Coronary artery (tissue), 2 donors: ENCODE measurements around the gene CAP2.

ENCODE experiments used
- DNase-seq: peaks from one replicate; pipeline ENCODE4 v3.0.0-alpha.2; 2017; ENCODE audit warnings: low spot score
- H3K27ac ChIP-seq, 2 donors: fragments of 200-600 bp; sonication (generic); one replicate each; pipeline ENCODE4 v1.5.1; 2016 to 2019
- H3K4me3 ChIP-seq: fragments of 200-600 bp; sonication (generic); 2 replicates; pipeline ENCODE4 v1.5.1; 2016; ENCODE audit warnings: mild to moderate bottlenecking, moderate library complexity
- TF ChIP-seq, protein P1 (sequence below): fragments of 200-600 bp; sonication (generic); IDR thresholded peaks from one replicate; pipeline ENCODE4 v1.5.1; 2019; ENCODE audit warnings: antibody characterized with exemption

The CAP2 gene

DNA sequence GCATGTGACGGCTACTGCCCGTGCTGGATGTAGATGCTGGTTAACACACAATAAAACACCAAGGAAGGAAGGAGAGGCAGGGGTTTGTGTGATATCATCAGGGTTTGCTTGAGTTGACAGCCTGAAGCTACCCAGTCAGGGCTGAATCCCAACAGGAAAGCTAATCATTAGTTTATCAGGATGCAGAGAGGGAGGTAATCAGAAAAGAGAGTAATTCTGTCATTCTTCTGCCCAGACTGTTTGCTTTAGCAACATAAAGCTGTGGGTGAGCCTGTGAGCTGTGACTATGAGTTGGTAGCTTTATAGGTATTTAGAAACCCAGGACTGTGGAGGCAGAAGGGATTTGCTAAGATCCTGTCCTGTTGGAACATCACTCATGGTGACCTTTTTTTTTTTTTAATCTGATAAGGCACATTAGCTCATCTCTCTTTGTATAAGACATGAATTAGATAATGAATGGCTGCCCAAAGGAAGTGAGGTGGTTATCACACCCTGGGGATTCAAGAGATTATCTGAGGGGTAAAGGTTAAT, 79.3 kb downstream of the CAP2 start:
- TF ChIP-seq, protein P1, sequence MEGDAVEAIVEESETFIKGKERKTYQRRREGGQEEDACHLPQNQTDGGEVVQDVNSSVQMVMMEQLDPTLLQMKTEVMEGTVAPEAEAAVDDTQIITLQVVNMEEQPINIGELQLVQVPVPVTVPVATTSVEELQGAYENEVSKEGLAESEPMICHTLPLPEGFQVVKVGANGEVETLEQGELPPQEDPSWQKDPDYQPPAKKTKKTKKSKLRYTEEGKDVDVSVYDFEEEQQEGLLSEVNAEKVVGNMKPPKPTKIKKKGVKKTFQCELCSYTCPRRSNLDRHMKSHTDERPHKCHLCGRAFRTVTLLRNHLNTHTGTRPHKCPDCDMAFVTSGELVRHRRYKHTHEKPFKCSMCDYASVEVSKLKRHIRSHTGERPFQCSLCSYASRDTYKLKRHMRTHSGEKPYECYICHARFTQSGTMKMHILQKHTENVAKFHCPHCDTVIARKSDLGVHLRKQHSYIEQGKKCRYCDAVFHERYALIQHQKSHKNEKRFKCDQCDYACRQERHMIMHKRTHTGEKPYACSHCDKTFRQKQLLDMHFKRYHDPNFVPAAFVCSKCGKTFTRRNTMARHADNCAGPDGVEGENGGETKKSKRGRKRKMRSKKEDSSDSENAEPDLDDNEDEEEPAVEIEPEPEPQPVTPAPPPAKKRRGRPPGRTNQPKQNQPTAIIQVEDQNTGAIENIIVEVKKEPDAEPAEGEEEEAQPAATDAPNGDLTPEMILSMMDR: no peak
- peak overlapping the region; percentile 62 to 71 for H3K27ac ChIP-seq
- no peak overlapping the region for H3K4me3 ChIP-seq
- no peak for DNase-seq

DNA sequence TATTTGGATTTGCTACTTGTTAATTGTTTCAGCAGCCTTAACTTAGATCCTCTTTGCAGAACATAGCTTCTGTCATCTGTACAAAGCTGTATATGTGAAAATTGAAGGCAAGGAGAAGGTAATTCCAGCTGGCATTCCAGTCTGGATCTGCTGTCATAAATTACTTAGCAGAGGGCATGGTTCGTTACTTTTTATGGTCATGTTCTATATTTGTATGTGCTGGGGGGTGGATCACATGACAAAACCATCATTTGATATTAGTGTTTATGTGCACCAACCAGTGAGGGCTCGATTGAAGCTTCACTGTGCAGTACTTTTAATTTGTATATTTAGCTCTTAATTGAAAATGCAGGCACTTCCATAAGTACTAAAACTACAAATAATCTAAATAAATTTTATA, 80.2 kb downstream of the CAP2 start:
- no peak overlapping the region for H3K4me3 ChIP-seq
- DNase-seq: no peak
- H3K27ac ChIP-seq: peak overlapping the region; percentile 62 to 71
- TF ChIP-seq, protein P1: no peak

DNA sequence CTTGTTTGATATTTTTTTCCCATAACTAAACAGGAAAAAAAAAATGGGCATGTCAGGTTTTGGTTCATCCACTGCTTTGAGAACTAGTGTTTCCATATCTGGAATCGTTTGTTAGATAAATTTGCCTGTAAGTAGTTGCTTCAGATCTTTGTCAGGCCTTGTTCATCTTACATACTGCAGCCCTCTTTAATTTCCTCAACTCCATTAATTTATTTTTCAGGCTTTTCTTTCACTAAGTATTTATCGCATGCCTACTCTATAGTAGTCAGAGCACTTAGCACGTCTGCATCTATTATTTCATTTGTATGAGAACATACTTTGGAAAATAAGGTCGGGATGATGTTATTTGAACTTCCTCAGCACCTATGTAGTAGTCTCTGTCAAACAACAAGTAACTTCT, 80.9 kb downstream of the CAP2 start:
- TF ChIP-seq, protein P1: no peak
- no peak for DNase-seq

DNA sequence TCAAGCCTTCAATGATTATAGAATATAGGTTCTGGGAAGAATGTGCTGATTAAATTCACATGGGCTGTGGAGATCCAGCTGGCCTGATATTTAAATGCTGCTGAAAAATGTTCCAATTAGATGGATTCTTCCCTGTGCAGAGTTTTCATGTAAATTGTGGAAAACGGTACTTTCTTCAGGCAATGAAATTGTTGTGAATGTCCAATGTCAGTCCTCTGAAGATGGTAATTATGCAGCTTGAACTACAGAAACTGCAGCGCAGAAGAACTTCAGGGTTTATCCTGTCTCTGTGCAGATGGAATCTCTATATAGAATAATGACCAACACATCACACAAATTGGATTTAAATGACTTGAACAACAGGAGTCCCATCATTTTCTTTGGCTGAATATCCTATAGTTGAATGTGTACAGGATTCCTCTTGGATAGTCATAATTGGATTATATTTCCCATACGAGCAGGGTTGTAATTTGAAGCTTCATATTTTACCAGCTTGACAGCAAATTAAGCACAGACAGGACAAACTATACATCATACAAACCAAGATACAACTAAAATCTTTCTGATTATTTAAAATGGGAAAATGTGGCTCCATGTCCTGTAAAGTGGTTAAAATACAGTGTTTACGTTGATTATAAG, 82.3 kb downstream of the CAP2 start:
- no peak for DNase-seq
- TF ChIP-seq, protein P1: no peak
- H3K4me3 ChIP-seq: no peak overlapping the region
- no peak overlapping the region for H3K27ac ChIP-seq

More for the DNA sequence above, 80.9 kb downstream of the CAP2 start:
- H3K4me3 ChIP-seq: no peak overlapping the region
- H3K27ac ChIP-seq: peak overlapping the region in 1 of 2 donors; percentile 62

DNA sequence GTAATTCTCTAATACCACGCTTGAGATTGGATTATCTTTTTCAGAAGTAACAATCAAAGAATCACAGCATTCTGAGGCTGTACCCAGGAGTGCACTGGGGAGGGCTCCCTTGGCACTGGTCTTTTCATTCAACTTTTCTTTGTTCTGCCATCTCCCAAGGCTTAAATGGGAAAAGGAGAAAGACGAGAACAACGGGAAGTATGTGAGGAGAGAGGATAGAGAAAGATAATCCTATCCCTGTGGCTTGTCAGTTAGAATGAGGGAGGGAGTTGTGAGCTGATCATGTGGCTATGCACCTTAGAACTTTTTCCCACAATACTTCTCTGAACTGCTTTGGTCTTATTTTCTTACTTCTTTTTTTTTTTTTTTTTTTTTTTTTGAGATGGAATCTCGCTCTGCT, 83.1 kb downstream of the CAP2 start:
- H3K27ac ChIP-seq: no peak overlapping the region
- DNase-seq: no peak
- H3K4me3 ChIP-seq: no peak overlapping the region
- TF ChIP-seq, protein P1: no peak

DNA sequence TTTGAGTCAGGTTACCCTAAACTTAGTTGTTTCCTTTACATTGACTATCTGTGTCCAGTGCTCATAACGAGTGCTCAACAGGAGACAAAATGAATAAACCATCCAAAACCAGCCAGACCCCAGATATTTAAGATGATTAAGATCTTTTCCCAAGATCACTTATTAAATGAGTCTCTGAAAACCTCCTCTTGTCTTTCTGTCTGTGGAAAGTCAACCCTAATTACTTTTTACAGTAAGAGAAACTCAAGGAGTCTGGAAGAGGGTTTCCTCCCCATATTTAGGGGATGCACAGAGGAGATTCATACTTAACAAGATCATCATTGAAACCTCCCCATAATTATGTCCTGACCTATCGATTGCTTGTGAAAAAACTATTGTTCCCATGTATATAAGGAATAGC, 84.0 kb downstream of the CAP2 start:
- no peak for DNase-seq
- TF ChIP-seq, protein P1: no peak
- H3K27ac ChIP-seq: no peak overlapping the region
- H3K4me3 ChIP-seq: no peak overlapping the region

DNA sequence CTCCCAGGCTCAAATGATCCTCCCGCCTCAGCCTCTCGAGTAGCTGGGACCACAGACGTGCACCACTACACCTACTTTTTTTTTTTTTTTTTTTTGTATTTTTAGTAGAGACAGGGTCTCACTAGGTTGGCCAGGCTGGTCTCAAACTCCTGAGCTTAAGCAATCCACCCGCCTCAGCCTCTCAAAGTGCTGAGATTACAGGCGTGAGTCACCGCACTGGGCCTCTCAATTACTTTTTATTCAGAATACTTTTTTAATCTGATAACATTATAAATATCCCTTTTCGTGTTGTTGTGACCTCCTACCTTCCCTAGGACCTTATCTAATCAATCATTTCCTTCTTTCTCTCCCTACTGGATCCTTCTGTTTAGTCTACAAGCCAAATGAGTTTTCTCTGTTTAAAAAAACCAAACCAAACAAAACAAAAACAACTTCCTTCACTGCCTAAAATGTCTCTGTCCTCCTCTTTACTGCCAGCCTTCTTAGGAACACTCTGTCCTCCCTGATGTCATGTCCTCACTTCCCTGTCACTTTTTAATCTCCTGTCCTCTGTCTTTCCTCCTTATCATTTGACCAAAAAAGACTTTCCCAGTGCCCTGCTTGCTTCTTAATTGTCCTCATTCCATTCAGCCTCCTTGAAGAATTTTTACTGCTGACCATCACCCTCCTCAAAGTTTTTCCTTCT, 85.0 kb downstream of the CAP2 start:
- no peak for DNase-seq
- Histone ChIP-seq H3K27ac (peak overlapping the region; percentile 26 to 58), H3K4me3 (no peak overlapping the region)
- TF ChIP-seq, protein P1: no peak
